ENCODE measurements around the gene EVA1B.
A peak's percentile ranks its signal among the peaks of the same experiment; 100 is the strongest.

The EVA1B gene

DNA sequence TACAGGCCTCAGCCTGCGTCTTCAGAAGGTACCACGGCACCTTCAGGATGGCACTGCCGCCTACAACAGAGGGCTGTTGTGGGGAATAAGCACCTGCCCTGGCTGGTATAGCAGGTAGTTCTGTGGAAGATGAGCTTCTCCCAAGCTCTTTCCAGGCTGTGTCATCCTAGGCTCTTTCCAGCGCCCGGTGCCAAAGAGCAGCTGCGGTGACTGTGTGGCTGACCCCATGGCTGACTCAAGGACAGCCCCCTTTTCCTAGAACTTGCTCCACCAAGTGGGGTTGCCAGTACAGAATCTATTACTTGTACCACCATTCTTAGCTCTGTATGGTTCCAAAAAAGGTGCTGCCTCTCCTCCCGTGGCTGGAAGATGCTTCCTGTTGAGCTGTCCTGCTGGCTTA lies 21.9 kb upstream of the EVA1B start:
- DNase-seq (ENCODE audit: low spot score) = no peak

DNA sequence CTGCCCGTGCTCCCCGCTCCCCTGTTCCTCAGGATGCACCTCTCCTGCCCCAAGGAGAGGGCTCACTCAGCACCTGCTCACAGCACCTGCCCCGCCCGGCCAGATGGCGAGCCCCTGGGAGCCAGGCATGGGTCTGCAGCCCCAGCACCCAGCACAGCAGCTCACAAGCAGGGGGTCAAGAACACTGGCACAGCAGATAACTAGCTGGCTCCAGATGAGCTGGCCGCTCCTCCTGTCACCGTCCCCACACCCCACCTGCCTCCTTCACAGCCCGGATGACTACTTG lies 20.9 kb upstream of the EVA1B start:
- DNase-seq (ENCODE audit: low spot score) = no peak

DNA sequence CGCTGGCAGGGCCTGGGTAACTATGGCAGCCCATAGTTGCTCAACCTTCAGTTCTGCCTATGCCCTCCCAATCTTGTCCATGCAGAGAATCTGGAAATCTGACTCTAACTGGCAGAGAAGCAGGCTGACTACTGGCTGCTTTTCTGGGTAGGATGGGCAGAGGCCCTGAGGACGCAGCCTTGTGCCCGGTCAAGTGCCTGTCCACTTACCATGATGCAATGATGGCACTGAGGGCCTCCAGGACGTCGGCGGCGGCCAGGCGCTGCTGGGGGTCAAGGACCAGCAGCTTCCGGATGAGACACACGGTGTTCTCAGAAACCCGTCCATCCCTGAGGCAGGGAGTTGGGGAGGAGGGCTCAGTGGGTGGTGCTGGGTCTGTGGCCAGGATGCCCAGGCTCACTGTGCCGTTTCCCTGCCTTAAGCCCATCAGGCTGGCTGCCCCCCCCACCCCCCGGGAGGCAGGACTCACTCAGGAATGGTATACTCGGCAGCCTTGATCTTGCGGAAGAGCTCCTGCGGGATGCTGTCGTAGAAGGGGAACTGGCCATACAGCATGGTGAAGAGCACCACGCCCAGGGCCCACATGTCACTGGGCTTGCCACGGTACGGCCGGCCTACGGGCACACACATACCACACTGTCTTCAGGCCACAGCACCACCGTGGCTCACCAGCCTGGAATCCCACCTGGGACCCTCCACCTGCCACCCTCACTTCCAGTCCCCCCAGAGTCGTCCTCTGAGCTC lies 20.4 kb upstream of the EVA1B start:
- DNase-seq (ENCODE audit: low spot score) = no peak

GRCh38 chr1:36342426-36343185 lies 19.2 kb upstream of the EVA1B start:
- peak; percentile 44 for DNase-seq (ENCODE audit: low spot score)

- DNase-seq (ENCODE audit: low spot score) = no peak
Measured at GRCh38 chr1:36341626-36342320, 18.3 kb upstream of the EVA1B start.

GRCh38 chr1:36339615-36340014 lies 16.2 kb upstream of the EVA1B start:
- DNase-seq (ENCODE audit: low spot score) = no peak

DNA sequence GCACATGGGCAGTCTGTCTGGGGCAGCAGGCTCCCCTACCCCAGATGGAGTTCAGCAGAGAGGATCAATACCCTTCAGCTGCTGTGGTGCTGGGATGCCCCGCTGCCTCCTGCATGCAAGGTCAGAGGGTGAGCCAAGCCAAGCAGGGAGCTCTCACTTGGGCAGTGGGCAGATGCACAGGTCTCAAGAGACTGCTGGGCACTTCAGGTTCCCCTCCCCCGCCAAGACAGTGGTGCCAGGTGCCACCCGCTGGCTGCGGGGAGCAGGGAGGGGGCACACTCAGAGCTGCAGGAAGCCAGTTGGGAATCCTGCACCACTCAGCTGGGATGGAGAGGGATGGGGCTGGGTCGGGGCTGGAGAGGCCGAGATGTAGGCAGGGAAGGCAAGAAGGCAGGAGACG lies 15.8 kb upstream of the EVA1B start:
- no peak for DNase-seq (ENCODE audit: low spot score)

- no peak for DNase-seq (ENCODE audit: low spot score)
Measured at GRCh38 chr1:36337830-36338229, 14.4 kb upstream of the EVA1B start.

- no peak for DNase-seq (ENCODE audit: low spot score)
Measured at GRCh38 chr1:36330940-36331339, 7.5 kb upstream of the EVA1B start.

- no peak for DNase-seq (ENCODE audit: low spot score)
Measured at GRCh38 chr1:36329817-36330216, 6.4 kb upstream of the EVA1B start.

DNA sequence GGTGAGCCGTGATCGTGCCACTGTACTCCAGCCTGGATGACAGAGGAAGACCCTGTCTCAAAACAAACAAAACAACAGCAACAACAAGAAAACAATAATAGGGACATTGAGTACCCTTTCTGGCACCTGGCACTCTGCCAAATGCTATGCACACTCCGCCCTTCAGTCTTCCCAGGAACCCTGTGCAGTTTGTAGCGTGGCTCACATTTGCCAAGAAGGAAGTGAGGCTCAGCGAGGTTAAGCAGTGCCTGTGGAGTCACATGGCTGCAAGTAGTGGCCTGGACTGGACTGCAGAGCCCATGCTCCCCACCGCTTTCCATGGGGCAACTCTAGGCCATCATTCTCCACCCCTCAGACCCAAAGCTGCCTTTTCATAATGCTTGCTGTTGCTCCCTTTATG lies 5.3 kb upstream of the EVA1B start:
- DNase-seq (ENCODE audit: low spot score) = no peak

DNA sequence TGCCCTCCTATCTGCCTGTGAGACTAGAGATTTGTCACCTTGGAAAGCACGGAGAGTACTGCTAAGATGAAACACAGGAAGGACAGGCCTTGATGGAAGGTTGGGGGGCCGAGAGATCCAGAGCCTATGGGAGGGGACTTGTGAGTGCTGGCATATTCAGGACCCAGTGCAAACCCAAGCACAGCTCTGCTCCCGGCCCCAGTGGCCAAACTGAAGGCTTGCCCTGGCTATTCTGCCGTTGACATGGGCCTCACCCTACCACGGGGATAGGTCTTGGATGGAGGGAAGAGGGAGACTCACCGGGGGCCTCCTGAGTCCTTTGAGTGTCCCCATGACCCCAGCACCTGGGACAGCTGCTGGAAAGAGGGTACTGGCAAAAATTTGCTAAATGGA lies 4.6 kb upstream of the EVA1B start:
- no peak for DNase-seq (ENCODE audit: low spot score)

- DNase-seq (ENCODE audit: low spot score) = no peak
Measured at GRCh38 chr1:36327421-36328087, 4.1 kb upstream of the EVA1B start.

DNA sequence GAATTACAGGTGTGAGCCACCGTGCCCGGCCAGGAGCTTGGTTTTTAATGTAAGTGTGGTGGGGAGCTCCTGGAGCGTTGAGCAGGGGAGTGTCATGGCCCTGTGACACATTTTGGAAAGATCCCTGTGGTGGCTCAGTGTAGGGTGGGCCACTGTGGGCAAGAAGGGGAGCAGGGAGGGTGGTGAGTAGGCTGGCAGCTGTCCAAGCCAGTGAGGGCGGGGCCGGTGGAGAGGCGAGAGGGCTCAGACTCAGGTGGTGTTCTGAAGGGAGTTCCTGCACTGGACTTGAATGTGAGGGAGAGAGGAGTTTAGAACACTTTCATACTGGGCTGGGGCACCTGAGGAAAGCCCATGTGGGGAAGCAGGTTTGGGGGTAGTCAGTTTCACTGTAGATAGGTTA lies 3.1 kb upstream of the EVA1B start:
- no peak for DNase-seq (ENCODE audit: low spot score)

DNA sequence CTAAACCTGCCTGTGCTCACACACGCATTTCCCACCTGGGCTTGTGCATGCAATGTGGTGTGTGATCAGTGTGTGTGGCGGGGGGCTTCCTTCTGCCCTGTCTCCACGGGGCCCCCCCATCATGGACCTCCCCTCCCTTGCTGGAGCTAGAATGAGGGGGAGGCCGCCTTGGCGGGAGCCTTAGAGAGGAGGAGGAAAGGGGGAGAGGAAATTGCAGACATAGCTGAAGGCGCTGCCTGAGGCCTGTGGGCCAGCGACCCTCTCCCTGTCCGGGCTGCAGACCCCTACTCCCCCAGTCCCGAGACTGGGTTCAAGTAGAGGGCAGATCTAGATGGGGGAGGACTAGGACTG lies 883 bp upstream of the EVA1B start:
- no peak for DNase-seq (ENCODE audit: low spot score)

DNA sequence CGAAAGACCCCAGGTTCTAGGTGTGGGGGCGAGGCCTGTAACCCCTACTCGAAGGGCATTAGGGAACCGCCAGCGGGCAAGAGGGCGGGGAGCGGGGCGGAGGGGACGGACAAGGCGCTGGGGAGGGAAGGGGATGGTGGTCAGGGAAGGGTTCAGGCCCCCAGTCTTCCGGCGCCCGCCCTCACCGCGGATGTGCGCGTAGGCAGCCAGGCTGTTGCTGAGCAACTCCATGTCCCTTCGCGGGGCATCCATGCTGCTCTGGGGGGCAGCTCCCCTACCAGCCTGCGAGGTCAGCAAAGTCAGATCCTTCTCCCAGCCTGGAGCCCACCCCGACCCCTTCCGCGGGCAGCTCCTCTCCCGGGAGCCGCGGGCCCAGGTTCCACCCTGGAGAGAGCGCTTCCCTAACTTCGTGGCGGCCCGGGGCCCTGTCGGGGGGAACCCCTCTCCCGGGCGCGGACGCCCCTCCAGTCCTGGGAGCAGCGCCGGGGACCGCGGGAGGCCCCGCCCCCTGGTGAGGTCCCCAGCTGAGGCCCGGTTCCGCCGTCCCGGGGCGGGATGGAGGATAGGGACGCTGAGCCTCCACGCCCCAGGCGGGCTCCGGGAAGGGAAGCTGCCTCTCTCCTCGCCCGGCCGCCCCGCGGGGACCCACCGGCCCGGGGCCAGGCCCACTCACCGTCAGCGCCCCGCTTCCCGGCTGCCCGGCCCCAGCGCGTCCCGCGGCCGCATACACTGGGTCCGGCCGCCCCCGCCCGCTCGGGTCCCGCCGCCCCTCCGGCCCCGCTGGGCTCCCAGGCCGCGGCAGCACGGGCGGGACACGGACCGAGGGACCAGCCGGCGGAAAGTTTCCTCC lies 434 bp downstream of the EVA1B start:
- DNase-seq (ENCODE audit: low spot score) = no peak

GRCh38 chr1:36322041-36322785 lies 1.2 kb downstream of the EVA1B start:
- DNase-seq (ENCODE audit: low spot score) = no peak

- no peak for DNase-seq (ENCODE audit: low spot score)
Measured at GRCh38 chr1:36321119-36321951, 2.1 kb downstream of the EVA1B start.

- DNase-seq (ENCODE audit: low spot score) = no peak
Measured at GRCh38 chr1:36320767-36321118, 2.7 kb downstream of the EVA1B start.

- DNase-seq (ENCODE audit: low spot score) = no peak
Measured at GRCh38 chr1:36320291-36320761, 3.1 kb downstream of the EVA1B start.

All from globus pallidus (tissue), 1 donor.